ENCODE measurements around the gene SUV39H1.
"Not testable (repeated sequence)": the region's sequence is repeated elsewhere in the genome, so short reads cannot be mapped to it uniquely, and the experiment has no call there.

SUV39H1 gene

GRCh38 chrX:48676106-48676892 is 20.2 kb upstream of the SUV39H1 start:
- Histone ChIP-seq H3K9ac (ENCODE audit: low read depth, low read length) (peak overlapping the region; percentile 84), H3K4me1 (ENCODE audit: control insufficient read depth, insufficient read depth, low read length) (no peaks in the 10 kb centered on the region), H3K36me3 (ENCODE audit: insufficient read depth, low read length) (no peaks in the 10 kb centered on the region), H3K9me3 (replicated peaks; ENCODE audit: low read length) (no peaks in the 10 kb centered on the region), H3K27me3 (ENCODE audit: control insufficient read depth, insufficient read depth, low read length) (no peaks in the 10 kb centered on the region), H3K4me3 (ENCODE audit: low read length) (peak overlapping the region; percentile 76), H3K4me2 (ENCODE audit: low read length) (peak overlapping the region; percentile 96)

GRCh38 chrX:48676893-48677270 is 19.7 kb upstream of the SUV39H1 start:
- H3K36me3 ChIP-seq (ENCODE audit: insufficient read depth, low read length) = no peaks in the 10 kb centered on the region
- H3K9ac ChIP-seq (ENCODE audit: low read depth, low read length) = peak overlapping the region; percentile 84
- no peaks in the 10 kb centered on the region for H3K9me3 ChIP-seq (replicated peaks; ENCODE audit: low read length)
- H3K4me2 ChIP-seq (ENCODE audit: low read length) = peak overlapping the region; percentile 91
- peak overlapping the region; percentile 76 for H3K4me3 ChIP-seq (ENCODE audit: low read length)
- no peaks in the 10 kb centered on the region for H3K4me1 ChIP-seq (ENCODE audit: control insufficient read depth, insufficient read depth, low read length)
- H3K27me3 ChIP-seq (ENCODE audit: control insufficient read depth, insufficient read depth, low read length) = peaks cover 1% of the 10 kb centered on the region

GRCh38 chrX:48677516-48677915 is 19.0 kb upstream of the SUV39H1 start:
- H3K4me2 ChIP-seq (ENCODE audit: low read length) = peak overlapping the region; percentile 91
- no peaks in the 10 kb centered on the region for H3K4me1 ChIP-seq (ENCODE audit: control insufficient read depth, insufficient read depth, low read length)
- H3K27me3 ChIP-seq (ENCODE audit: control insufficient read depth, insufficient read depth, low read length) = peaks cover 3% of the 10 kb centered on the region
- no peaks in the 10 kb centered on the region for H3K36me3 ChIP-seq (ENCODE audit: insufficient read depth, low read length)
- H3K9ac ChIP-seq (ENCODE audit: low read depth, low read length) = no peak overlapping the region
- H3K9me3 ChIP-seq (replicated peaks; ENCODE audit: low read length) = no peaks in the 10 kb centered on the region
- H3K4me3 ChIP-seq (ENCODE audit: low read length) = no peak overlapping the region

GRCh38 chrX:48680467-48680866 is 16.1 kb upstream of the SUV39H1 start:
- H3K9ac ChIP-seq (ENCODE audit: low read depth, low read length); H3K4me1 ChIP-seq (ENCODE audit: control insufficient read depth, insufficient read depth, low read length): not testable (repeated sequence)

GRCh38 chrX:48680925-48681324 is 15.6 kb upstream of the SUV39H1 start:
- H3K9me3 ChIP-seq (replicated peaks; ENCODE audit: low read length); H3K4me3 ChIP-seq (ENCODE audit: low read length); H3K36me3 ChIP-seq (ENCODE audit: insufficient read depth, low read length); H3K4me1 ChIP-seq (ENCODE audit: control insufficient read depth, insufficient read depth, low read length); H3K9ac ChIP-seq (ENCODE audit: low read depth, low read length); H3K4me2 ChIP-seq (ENCODE audit: low read length): not testable (repeated sequence)
- peaks cover 18% of the 10 kb centered on the region for H3K27me3 ChIP-seq (ENCODE audit: control insufficient read depth, insufficient read depth, low read length)

More at GRCh38 chrX:48680467-48680866, 16.1 kb upstream of the SUV39H1 start:
- H3K36me3 ChIP-seq (ENCODE audit: insufficient read depth, low read length); H3K9me3 ChIP-seq (replicated peaks; ENCODE audit: low read length); H3K4me2 ChIP-seq (ENCODE audit: low read length); H3K4me3 ChIP-seq (ENCODE audit: low read length): not testable (repeated sequence)
- peaks cover 17% of the 10 kb centered on the region for H3K27me3 ChIP-seq (ENCODE audit: control insufficient read depth, insufficient read depth, low read length)

GRCh38 chrX:48681539-48682183 is 14.9 kb upstream of the SUV39H1 start:
- H3K4me1 ChIP-seq (ENCODE audit: control insufficient read depth, insufficient read depth, low read length) = no peaks in the 10 kb centered on the region
- no peaks in the 10 kb centered on the region for H3K36me3 ChIP-seq (ENCODE audit: insufficient read depth, low read length)
- H3K4me3 ChIP-seq (ENCODE audit: low read length) = no peak overlapping the region
- peaks cover 25% of the 10 kb centered on the region for H3K27me3 ChIP-seq (ENCODE audit: control insufficient read depth, insufficient read depth, low read length)
- no peak overlapping the region for H3K4me2 ChIP-seq (ENCODE audit: low read length)
- no peak overlapping the region for H3K9ac ChIP-seq (ENCODE audit: low read depth, low read length)
- H3K9me3 ChIP-seq (replicated peaks; ENCODE audit: low read length) = no peaks in the 10 kb centered on the region

GRCh38 chrX:48682795-48683194 is 13.7 kb upstream of the SUV39H1 start:
- not testable (repeated sequence) for H3K9ac ChIP-seq (ENCODE audit: low read depth, low read length); H3K4me3 ChIP-seq (ENCODE audit: low read length); H3K4me2 ChIP-seq (ENCODE audit: low read length); H3K4me1 ChIP-seq (ENCODE audit: control insufficient read depth, insufficient read depth, low read length); H3K36me3 ChIP-seq (ENCODE audit: insufficient read depth, low read length); H3K9me3 ChIP-seq (replicated peaks; ENCODE audit: low read length)
- peaks cover 26% of the 10 kb centered on the region for H3K27me3 ChIP-seq (ENCODE audit: control insufficient read depth, insufficient read depth, low read length)

- Histone ChIP-seq H3K4me1 (ENCODE audit: control insufficient read depth, insufficient read depth, low read length) (no peaks in the 10 kb centered on the region), H3K4me3 (ENCODE audit: low read length) (no peak within 1 kb of the TSS), H3K36me3 (ENCODE audit: insufficient read depth, low read length) (no peaks in the 10 kb centered on the region), H3K9ac (ENCODE audit: low read depth, low read length) (no peak within 1 kb of the TSS), H3K9me3 (replicated peaks; ENCODE audit: low read length) (no peaks in the 10 kb centered on the region), H3K27me3 (ENCODE audit: control insufficient read depth, insufficient read depth, low read length) (peaks cover 26% of the 10 kb centered on the region), H3K4me2 (ENCODE audit: low read length) (no peak within 1 kb of the TSS)
Measured at GRCh38 chrX:48683411-48683982, 13.0 kb upstream of the SUV39H1 start, which contains the start of gene WAS. TSS of gene WAS (plus strand) at chrX:48683799. CDS start at chrX:48683854, 55 bp downstream.

GRCh38 chrX:48684134-48684533 is 12.4 kb upstream of the SUV39H1 start:
- H3K27me3 ChIP-seq (ENCODE audit: control insufficient read depth, insufficient read depth, low read length) = peaks cover 26% of the 10 kb centered on the region
- H3K36me3 ChIP-seq (ENCODE audit: insufficient read depth, low read length) = no peaks in the 10 kb centered on the region
- H3K4me2 ChIP-seq (ENCODE audit: low read length) = no peak overlapping the region
- no peak overlapping the region for H3K9ac ChIP-seq (ENCODE audit: low read depth, low read length)
- no peaks in the 10 kb centered on the region for H3K4me1 ChIP-seq (ENCODE audit: control insufficient read depth, insufficient read depth, low read length)
- no peak overlapping the region for H3K4me3 ChIP-seq (ENCODE audit: low read length)
- H3K9me3 ChIP-seq (replicated peaks; ENCODE audit: low read length) = no peaks in the 10 kb centered on the region

GRCh38 chrX:48685416-48685815 is 11.1 kb upstream of the SUV39H1 start:
- Histone ChIP-seq H3K9ac (ENCODE audit: low read depth, low read length) (no peak overlapping the region), H3K4me2 (ENCODE audit: low read length) (no peak overlapping the region), H3K9me3 (replicated peaks; ENCODE audit: low read length) (no peaks in the 10 kb centered on the region), H3K27me3 (ENCODE audit: control insufficient read depth, insufficient read depth, low read length) (peaks cover 26% of the 10 kb centered on the region), H3K36me3 (ENCODE audit: insufficient read depth, low read length) (no peaks in the 10 kb centered on the region), H3K4me1 (ENCODE audit: control insufficient read depth, insufficient read depth, low read length) (no peaks in the 10 kb centered on the region), H3K4me3 (ENCODE audit: low read length) (no peak overlapping the region)

GRCh38 chrX:48688531-48689150 is 7.9 kb upstream of the SUV39H1 start:
- Histone ChIP-seq H3K4me1 (ENCODE audit: control insufficient read depth, insufficient read depth, low read length) (no peaks in the 10 kb centered on the region), H3K27me3 (ENCODE audit: control insufficient read depth, insufficient read depth, low read length) (peaks cover 18% of the 10 kb centered on the region), H3K9me3 (replicated peaks; ENCODE audit: low read length) (no peaks in the 10 kb centered on the region), H3K36me3 (ENCODE audit: insufficient read depth, low read length) (no peaks in the 10 kb centered on the region), H3K4me2 (ENCODE audit: low read length) (no peak overlapping the region), H3K4me3 (ENCODE audit: low read length) (no peak overlapping the region), H3K9ac (ENCODE audit: low read depth, low read length) (no peak overlapping the region)
